K562 (cell line): Measurements from ENCODE around the gene KNL1. TPM values are rescaled to one million over a fixed set of nuclear protein-coding genes. Genes with fewer than 3 reads are reported as not detected.

Experiments used
- CBX5 ChIP-seq: IDR thresholded peaks from 2 replicates; pipeline ENCODE4 v1.6.1; 2014; ENCODE audit warnings: low read depth, borderline replicate concordance
- FOXK1 ChIP-seq: sonication (generic); formaldehyde crosslinking; IDR thresholded peaks from 2 replicates; pipeline ENCODE4 v1.8.0; 2022; ENCODE audit warnings: missing genetic modification reagents, mild to moderate bottlenecking, borderline replicate concordance
- GABPB1 ChIP-seq: sonication (generic); formaldehyde crosslinking; IDR thresholded peaks from 2 replicates; pipeline ENCODE4 v1.8.0; 2022; ENCODE audit warnings: mild to moderate bottlenecking, missing genetic modification reagents
- HMGN3 ChIP-seq: IDR thresholded peaks from 2 replicates; pipeline ENCODE4 v1.6.1; 2011; ENCODE audit warnings: borderline replicate concordance, low read depth, mild to moderate bottlenecking, mixed read lengths, low read length; ENCODE audit not compliant: insufficient read length; ENCODE audit errors: extremely low read depth
- IFI16 ChIP-seq: fragments of 250-450 bp; sonication (Bioruptor Pico); IDR thresholded peaks from 2 replicates; pipeline ENCODE4 v2.1.2; 2022; ENCODE audit warnings: mild to moderate bottlenecking, inconsistent platforms
- POLR2A ChIP-seq: fragments of 450-650 bp; conservative IDR thresholded peaks from 2 replicates; pipeline ENCODE4 v1.6.1; 2016
- PURB ChIP-seq: sonication (generic); formaldehyde crosslinking; IDR thresholded peaks from 2 replicates; pipeline ENCODE4 v1.9.0; 2021; ENCODE audit warnings: low read depth, mild to moderate bottlenecking, missing genetic modification reagents
- SMARCE1 ChIP-seq: fragments of 450-650 bp; IDR thresholded peaks from 2 replicates; pipeline ENCODE4 v1.7.1; 2016; ENCODE audit warnings: mild to moderate bottlenecking
- ZNF217 ChIP-seq: sonication (generic); formaldehyde crosslinking; IDR thresholded peaks from 2 replicates; pipeline ENCODE4 v1.8.0; 2022; ENCODE audit warnings: mild to moderate bottlenecking, missing genetic modification reagents
- ZNF263 ChIP-seq: sonication (generic); formaldehyde crosslinking; IDR thresholded peaks from 2 replicates; pipeline ENCODE4 v1.8.0; 2022; ENCODE audit warnings: mild to moderate bottlenecking, missing genetic modification reagents, borderline replicate concordance
- ZNF785 ChIP-seq: fragments of 250-450 bp; sonication (Bioruptor Pico); IDR thresholded peaks from 2 replicates; pipeline ENCODE4 v1.4.0; 2020; ENCODE audit warnings: mild to moderate bottlenecking
- polyA plus RNA-seq, 8 experiments: library from polyadenylated mRNA; depleted of rRNA in 4 of 8; stranded (reverse) in 5 of 8; unstranded in 3 of 8; fragments of >200 nt; fragmentation: Nextera tagmentation in 2 of 8; fragmentation: Illumina TruSeq in 1 of 8; extraction: Ambion mirVana in 2 of 8; extraction: Trizol in 1 of 8; gene quantifications; 2 replicates each; pipeline versions ENCODE4 v1.2.1 to v1.2.3, GENCODE V29; 2011 to 2014; ENCODE audit warnings: inconsistent platforms in 1 of 8, missing spikeins in 1 of 8
- total RNA-seq, 7 experiments: library from RNA; depleted of rRNA in 6 of 7; stranded (reverse); fragments of >200 nt in 6 of 7; fragmentation: Illumina TruSeq in 2 of 7; extraction: Trizol in 2 of 7; gene quantifications; 2 replicates each; pipeline versions ENCODE4 v1.2.1 to v1.2.3, GENCODE V29; 2011 to 2021; ENCODE audit warnings: low replicate concordance in 1 of 7
- TF ChIP-seq, protein P1 (sequence below): sonication (generic); formaldehyde crosslinking; IDR thresholded peaks from 2 replicates; pipeline ENCODE4 v1.8.0; 2022; ENCODE audit warnings: mild to moderate bottlenecking, missing genetic modification reagents
- TF ChIP-seq, protein P2 (sequence below): fragments of 450-650 bp; IDR thresholded peaks from one replicate; pipeline ENCODE4 v1.6.1; 2018; ENCODE audit warnings: mild to moderate bottlenecking, moderate library complexity; ENCODE audit not compliant: partially characterized antibody
- TF ChIP-seq, protein P3 (sequence below): sonication (generic); formaldehyde crosslinking; IDR thresholded peaks from 2 replicates; pipeline ENCODE4 v1.8.1; 2023; ENCODE audit warnings: mild to moderate bottlenecking, missing genetic modification reagents, moderate library complexity
- TF ChIP-seq, protein P4 (sequence below): fragments of 450-650 bp; IDR thresholded peaks from 2 replicates; pipeline ENCODE4 v1.6.1; 2014; ENCODE audit warnings: low read depth, mild to moderate bottlenecking, moderate library complexity, borderline replicate concordance
- TF ChIP-seq, protein P5 (sequence below): IDR thresholded peaks from 2 replicates; pipeline ENCODE4 v1.6.1; 2011; ENCODE audit warnings: borderline replicate concordance, low read depth, mild to moderate bottlenecking, moderate library complexity, low read length; ENCODE audit not compliant: insufficient read depth, poor library complexity, severe bottlenecking

The KNL1 gene
- total and polyA plus RNA-seq, 9 of the 15 experiments (the other 6 are each of a cell fraction or from before 2014, with no cell fraction given) = 14.5 to 65.4 (median 34.6) TPM

DNA sequence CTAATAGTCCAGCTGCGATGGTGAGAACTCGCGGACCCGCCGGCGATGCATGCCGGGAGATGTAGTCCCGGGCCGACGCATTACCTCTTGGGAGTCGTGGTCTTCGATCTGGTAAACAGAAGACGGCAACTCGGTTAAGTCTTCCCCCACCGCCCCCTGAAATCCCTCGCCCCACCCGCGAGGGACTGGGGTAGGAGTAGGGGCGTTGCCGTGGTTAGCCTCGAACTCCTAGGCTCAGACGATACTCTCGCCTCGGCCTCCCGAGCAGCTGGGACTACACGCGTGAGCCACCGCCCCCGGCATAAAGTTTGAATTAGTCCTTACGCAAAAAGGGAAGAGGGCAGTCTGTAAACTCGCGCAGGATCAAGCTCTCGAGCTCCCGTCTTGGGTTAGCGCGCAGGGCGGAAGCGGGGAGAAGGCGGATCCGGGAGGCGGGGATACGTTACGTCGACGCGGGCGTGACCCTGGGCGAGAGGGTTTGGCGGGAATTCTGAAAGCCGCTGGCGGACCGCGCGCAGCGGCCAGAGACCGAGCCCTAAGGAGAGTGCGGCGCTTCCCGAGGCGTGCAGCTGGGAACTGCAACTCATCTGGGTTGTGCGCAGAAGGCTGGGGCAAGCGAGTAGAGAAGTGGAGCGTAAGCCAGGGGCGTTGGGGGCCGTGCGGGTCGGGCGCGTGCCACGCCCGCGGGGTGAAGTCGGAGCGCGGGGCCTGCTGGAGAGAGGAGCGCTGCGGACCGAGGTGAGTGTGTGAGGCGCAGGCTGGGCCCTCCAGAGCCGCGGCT lies 100.8 kb downstream of the KNL1 start, which contains the start of gene RAD51 (continued):
- TF ChIP-seq, protein P1, sequence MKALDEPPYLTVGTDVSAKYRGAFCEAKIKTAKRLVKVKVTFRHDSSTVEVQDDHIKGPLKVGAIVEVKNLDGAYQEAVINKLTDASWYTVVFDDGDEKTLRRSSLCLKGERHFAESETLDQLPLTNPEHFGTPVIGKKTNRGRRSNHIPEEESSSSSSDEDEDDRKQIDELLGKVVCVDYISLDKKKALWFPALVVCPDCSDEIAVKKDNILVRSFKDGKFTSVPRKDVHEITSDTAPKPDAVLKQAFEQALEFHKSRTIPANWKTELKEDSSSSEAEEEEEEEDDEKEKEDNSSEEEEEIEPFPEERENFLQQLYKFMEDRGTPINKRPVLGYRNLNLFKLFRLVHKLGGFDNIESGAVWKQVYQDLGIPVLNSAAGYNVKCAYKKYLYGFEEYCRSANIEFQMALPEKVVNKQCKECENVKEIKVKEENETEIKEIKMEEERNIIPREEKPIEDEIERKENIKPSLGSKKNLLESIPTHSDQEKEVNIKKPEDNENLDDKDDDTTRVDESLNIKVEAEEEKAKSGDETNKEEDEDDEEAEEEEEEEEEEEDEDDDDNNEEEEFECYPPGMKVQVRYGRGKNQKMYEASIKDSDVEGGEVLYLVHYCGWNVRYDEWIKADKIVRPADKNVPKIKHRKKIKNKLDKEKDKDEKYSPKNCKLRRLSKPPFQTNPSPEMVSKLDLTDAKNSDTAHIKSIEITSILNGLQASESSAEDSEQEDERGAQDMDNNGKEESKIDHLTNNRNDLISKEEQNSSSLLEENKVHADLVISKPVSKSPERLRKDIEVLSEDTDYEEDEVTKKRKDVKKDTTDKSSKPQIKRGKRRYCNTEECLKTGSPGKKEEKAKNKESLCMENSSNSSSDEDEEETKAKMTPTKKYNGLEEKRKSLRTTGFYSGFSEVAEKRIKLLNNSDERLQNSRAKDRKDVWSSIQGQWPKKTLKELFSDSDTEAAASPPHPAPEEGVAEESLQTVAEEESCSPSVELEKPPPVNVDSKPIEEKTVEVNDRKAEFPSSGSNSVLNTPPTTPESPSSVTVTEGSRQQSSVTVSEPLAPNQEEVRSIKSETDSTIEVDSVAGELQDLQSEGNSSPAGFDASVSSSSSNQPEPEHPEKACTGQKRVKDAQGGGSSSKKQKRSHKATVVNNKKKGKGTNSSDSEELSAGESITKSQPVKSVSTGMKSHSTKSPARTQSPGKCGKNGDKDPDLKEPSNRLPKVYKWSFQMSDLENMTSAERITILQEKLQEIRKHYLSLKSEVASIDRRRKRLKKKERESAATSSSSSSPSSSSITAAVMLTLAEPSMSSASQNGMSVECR = peak; percentile 98
- no peak for TF ChIP-seq IFI16 (CRISPR knock-in tag)
- TF ChIP-seq, protein P2, sequence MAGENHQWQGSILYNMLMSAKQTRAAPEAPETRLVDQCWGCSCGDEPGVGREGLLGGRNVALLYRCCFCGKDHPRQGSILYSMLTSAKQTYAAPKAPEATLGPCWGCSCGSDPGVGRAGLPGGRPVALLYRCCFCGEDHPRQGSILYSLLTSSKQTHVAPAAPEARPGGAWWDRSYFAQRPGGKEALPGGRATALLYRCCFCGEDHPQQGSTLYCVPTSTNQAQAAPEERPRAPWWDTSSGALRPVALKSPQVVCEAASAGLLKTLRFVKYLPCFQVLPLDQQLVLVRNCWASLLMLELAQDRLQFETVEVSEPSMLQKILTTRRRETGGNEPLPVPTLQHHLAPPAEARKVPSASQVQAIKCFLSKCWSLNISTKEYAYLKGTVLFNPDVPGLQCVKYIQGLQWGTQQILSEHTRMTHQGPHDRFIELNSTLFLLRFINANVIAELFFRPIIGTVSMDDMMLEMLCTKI = no peak
- TF ChIP-seq, protein P3, sequence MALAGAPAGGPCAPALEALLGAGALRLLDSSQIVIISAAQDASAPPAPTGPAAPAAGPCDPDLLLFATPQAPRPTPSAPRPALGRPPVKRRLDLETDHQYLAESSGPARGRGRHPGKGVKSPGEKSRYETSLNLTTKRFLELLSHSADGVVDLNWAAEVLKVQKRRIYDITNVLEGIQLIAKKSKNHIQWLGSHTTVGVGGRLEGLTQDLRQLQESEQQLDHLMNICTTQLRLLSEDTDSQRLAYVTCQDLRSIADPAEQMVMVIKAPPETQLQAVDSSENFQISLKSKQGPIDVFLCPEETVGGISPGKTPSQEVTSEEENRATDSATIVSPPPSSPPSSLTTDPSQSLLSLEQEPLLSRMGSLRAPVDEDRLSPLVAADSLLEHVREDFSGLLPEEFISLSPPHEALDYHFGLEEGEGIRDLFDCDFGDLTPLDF (CRISPR knock-in tag) = peak; percentile 97
- TF ChIP-seq POLR2A = peak; percentile 95
- TF ChIP-seq, protein P4, sequence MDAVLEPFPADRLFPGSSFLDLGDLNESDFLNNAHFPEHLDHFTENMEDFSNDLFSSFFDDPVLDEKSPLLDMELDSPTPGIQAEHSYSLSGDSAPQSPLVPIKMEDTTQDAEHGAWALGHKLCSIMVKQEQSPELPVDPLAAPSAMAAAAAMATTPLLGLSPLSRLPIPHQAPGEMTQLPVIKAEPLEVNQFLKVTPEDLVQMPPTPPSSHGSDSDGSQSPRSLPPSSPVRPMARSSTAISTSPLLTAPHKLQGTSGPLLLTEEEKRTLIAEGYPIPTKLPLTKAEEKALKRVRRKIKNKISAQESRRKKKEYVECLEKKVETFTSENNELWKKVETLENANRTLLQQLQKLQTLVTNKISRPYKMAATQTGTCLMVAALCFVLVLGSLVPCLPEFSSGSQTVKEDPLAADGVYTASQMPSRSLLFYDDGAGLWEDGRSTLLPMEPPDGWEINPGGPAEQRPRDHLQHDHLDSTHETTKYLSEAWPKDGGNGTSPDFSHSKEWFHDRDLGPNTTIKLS = no peak
- TF ChIP-seq SMARCE1 = no peak
- no peak for TF ChIP-seq ZNF217
- TF ChIP-seq ZNF263 (CRISPR knock-in tag) = peak; percentile 36; the same call in 1 of the 2 replicates
- TF ChIP-seq ZNF785 (CRISPR knock-in tag) = no peak
- peak; percentile 85 for TF ChIP-seq GABPB1 (CRISPR knock-in tag)
- no peak for TF ChIP-seq FOXK1 (CRISPR knock-in tag)
- no peak for TF ChIP-seq PURB (CRISPR knock-in tag)
- TF ChIP-seq, protein P5, sequence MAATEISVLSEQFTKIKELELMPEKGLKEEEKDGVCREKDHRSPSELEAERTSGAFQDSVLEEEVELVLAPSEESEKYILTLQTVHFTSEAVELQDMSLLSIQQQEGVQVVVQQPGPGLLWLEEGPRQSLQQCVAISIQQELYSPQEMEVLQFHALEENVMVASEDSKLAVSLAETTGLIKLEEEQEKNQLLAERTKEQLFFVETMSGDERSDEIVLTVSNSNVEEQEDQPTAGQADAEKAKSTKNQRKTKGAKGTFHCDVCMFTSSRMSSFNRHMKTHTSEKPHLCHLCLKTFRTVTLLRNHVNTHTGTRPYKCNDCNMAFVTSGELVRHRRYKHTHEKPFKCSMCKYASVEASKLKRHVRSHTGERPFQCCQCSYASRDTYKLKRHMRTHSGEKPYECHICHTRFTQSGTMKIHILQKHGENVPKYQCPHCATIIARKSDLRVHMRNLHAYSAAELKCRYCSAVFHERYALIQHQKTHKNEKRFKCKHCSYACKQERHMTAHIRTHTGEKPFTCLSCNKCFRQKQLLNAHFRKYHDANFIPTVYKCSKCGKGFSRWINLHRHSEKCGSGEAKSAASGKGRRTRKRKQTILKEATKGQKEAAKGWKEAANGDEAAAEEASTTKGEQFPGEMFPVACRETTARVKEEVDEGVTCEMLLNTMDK = no peak
- no peak for TF ChIP-seq CBX5
- TF ChIP-seq HMGN3 = peak; percentile 52
